Measurements from ENCODE around the gene SNTG2. TPM values are rescaled to one million over a fixed set of nuclear protein-coding genes. Genes with fewer than 3 reads are reported as not detected.

SNTG2 gene
- total RNA-seq, 1 experiment from 2014 or later: not detected

- no peak overlapping the region for H3K27ac Mint-ChIP-seq (ENCODE audit: unreplicated experiment)
Observed at GRCh38 chr2:1310866-1311265, 360.2 kb downstream of the SNTG2 start.

GRCh38 chr2:1313240-1313924 lies 362.7 kb downstream of the SNTG2 start:
- TF ChIP-seq CTCF (IDR thresholded peaks at IDR 0.05; ENCODE audit: insufficient read depth in 1 of 2, low read depth in 1 of 2, low read length in 1 of 2, severe bottlenecking in 1 of 2, unreplicated experiment in 1 of 2): no peak
- Histone ChIP-seq H3K36me3 (ENCODE audit: control insufficient read depth, insufficient read depth, low read length) (no peaks in the 10 kb centered on the region), H3K4me3 (ENCODE audit: low read depth, low read length) (no peak overlapping the region), H3K4me1 (no peaks in the 10 kb centered on the region), H3K27me3 (replicated peaks; ENCODE audit: control insufficient read depth, insufficient read depth, low read length) (no peaks in the 10 kb centered on the region), H3K9me3 (no peaks in the 10 kb centered on the region)
- BruUV-seq (replicated peaks): no TSS peak
- peaks cover 5% of the 10 kb centered on the region for H3K27me3 Mint-ChIP-seq (ENCODE audit: insufficient read depth, unreplicated experiment)
- CTCF ChIA-PET: no interaction called here
- no peak overlapping the region for H3K27ac Mint-ChIP-seq (ENCODE audit: unreplicated experiment)
- no peak for DNase-seq
- POLR2A ChIA-PET: no interaction called here
- intact Hi-C loops (cut with micrococcal nuclease; ENCODE audit: unreplicated experiment): no loop called here
- H3K4me1 Mint-ChIP-seq (ENCODE audit: low read depth, unreplicated experiment): no peaks in the 10 kb centered on the region
- no peak overlapping the region for H3K4me3 Mint-ChIP-seq (ENCODE audit: unreplicated experiment)
- H3K36me3 Mint-ChIP-seq (ENCODE audit: insufficient read depth, unreplicated experiment): no peaks in the 10 kb centered on the region
- H3K9me3 Mint-ChIP-seq (ENCODE audit: unreplicated experiment): no peaks in the 10 kb centered on the region

More at GRCh38 chr2:1310866-1311265, 360.2 kb downstream of the SNTG2 start:
- H3K9me3 Mint-ChIP-seq (ENCODE audit: unreplicated experiment): no peaks in the 10 kb centered on the region
- H3K4me1 ChIP-seq: no peaks in the 10 kb centered on the region
- H3K4me1 Mint-ChIP-seq (ENCODE audit: low read depth, unreplicated experiment): no peaks in the 10 kb centered on the region
- ChIA-PET CTCF (no interaction called here), POLR2A (no interaction called here)
- no TSS peak for BruUV-seq (replicated peaks)
- no peaks in the 10 kb centered on the region for H3K27me3 ChIP-seq (replicated peaks; ENCODE audit: control insufficient read depth, insufficient read depth, low read length)
- no peak overlapping the region for H3K4me3 ChIP-seq (ENCODE audit: low read depth, low read length)
- DNase-seq: no peak
- intact Hi-C loops (cut with micrococcal nuclease; ENCODE audit: unreplicated experiment): no loop called here
- peaks cover 6% of the 10 kb centered on the region for H3K27me3 Mint-ChIP-seq (ENCODE audit: insufficient read depth, unreplicated experiment)
- TF ChIP-seq CTCF (IDR thresholded peaks at IDR 0.05; ENCODE audit: insufficient read depth in 1 of 2, low read depth in 1 of 2, low read length in 1 of 2, severe bottlenecking in 1 of 2, unreplicated experiment in 1 of 2): no peak
- no peak overlapping the region for H3K4me3 Mint-ChIP-seq (ENCODE audit: unreplicated experiment)
- H3K9me3 ChIP-seq: no peaks in the 10 kb centered on the region
- no peaks in the 10 kb centered on the region for H3K36me3 Mint-ChIP-seq (ENCODE audit: insufficient read depth, unreplicated experiment)
- H3K36me3 ChIP-seq (ENCODE audit: control insufficient read depth, insufficient read depth, low read length): no peaks in the 10 kb centered on the region

GRCh38 chr2:1314254-1314653 lies 363.6 kb downstream of the SNTG2 start:
- POLR2A ChIA-PET: no interaction called here
- Mint-ChIP-seq H3K36me3 (ENCODE audit: insufficient read depth, unreplicated experiment) (no peaks in the 10 kb centered on the region), H3K27me3 (ENCODE audit: insufficient read depth, unreplicated experiment) (peaks cover 7% of the 10 kb centered on the region), H3K4me3 (ENCODE audit: unreplicated experiment) (no peak overlapping the region), H3K27ac (ENCODE audit: unreplicated experiment) (no peak overlapping the region), H3K4me1 (ENCODE audit: low read depth, unreplicated experiment) (no peaks in the 10 kb centered on the region), H3K9me3 (ENCODE audit: unreplicated experiment) (no peaks in the 10 kb centered on the region)
- CTCF ChIA-PET: no interaction called here
- Histone ChIP-seq H3K9me3 (no peaks in the 10 kb centered on the region), H3K27me3 (replicated peaks; ENCODE audit: control insufficient read depth, insufficient read depth, low read length) (no peaks in the 10 kb centered on the region), H3K4me3 (ENCODE audit: low read depth, low read length) (no peak overlapping the region), H3K36me3 (ENCODE audit: control insufficient read depth, insufficient read depth, low read length) (no peaks in the 10 kb centered on the region), H3K4me1 (no peaks in the 10 kb centered on the region)
- BruUV-seq (replicated peaks): no TSS peak
- DNase-seq: no peak
- no peak for TF ChIP-seq CTCF (IDR thresholded peaks at IDR 0.05; ENCODE audit: insufficient read depth in 1 of 2, low read depth in 1 of 2, low read length in 1 of 2, severe bottlenecking in 1 of 2, unreplicated experiment in 1 of 2)
- intact Hi-C loops (cut with micrococcal nuclease; ENCODE audit: unreplicated experiment): no loop called here
